Measurements from ENCODE around the gene HS3ST3B1.

DNA sequence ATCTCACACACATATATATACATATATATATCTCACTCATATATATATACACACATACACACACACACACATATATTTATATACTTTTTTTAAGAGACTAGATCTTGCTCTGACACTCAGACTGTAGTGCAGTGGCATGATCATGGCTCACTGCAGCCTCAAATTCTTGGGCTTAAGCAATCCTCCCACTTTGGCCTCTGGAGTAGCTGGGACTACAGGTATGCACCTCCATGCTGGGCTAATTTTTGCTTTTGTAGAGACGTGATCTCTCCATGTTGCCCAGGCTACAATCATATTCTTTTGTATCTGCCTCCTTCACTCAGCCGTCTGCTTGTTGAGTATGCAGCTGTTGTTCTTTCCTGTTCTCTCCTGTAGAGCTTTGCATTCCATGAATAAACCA, 60.6 kb downstream of the HS3ST3B1 start:
- no peak for TF ChIP-seq CTCF (IDR thresholded peaks at IDR 0.05 in 2 of 3, conservative IDR thresholded peaks at IDR 0.05 in 1 of 3; ENCODE audit: borderline replicate concordance in 1 of 3, insufficient read depth in 1 of 3, low read depth in 2 of 3, low read length in 2 of 3)
- TF ChIP-seq REST (IDR thresholded peaks at IDR 0.05; ENCODE audit: low read depth), result no peak
- TF ChIP-seq, protein P1, sequence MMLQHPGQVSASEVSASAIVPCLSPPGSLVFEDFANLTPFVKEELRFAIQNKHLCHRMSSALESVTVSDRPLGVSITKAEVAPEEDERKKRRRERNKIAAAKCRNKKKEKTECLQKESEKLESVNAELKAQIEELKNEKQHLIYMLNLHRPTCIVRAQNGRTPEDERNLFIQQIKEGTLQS (IDR thresholded peaks at IDR 0.05), result no peak
- TF ChIP-seq, protein P2, sequence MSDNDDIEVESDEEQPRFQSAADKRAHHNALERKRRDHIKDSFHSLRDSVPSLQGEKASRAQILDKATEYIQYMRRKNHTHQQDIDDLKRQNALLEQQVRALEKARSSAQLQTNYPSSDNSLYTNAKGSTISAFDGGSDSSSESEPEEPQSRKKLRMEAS (IDR thresholded peaks at IDR 0.05), result no peak
- TF ChIP-seq TCF7L2 (IDR thresholded peaks at IDR 0.05; ENCODE audit: borderline replicate concordance, extremely low read depth, insufficient read depth, insufficient read length), result no peak
- no peak for TF ChIP-seq POLR2AphosphoS5 (IDR thresholded peaks at IDR 0.05; ENCODE audit: low read depth, low read length)
- no peak for TF ChIP-seq CBX3 (IDR thresholded peaks at IDR 0.05; ENCODE audit: low read depth)
- TF ChIP-seq ZNF274 (IDR thresholded peaks at IDR 0.05; ENCODE audit: low read depth, low read length), result no peak
- no peak for TF ChIP-seq SP1 (IDR thresholded peaks at IDR 0.05; ENCODE audit: low read depth)
- no peak for TF ChIP-seq JUND (IDR thresholded peaks at IDR 0.05)
- no peak for TF ChIP-seq POLR2A (IDR thresholded peaks at IDR 0.05; ENCODE audit: borderline replicate concordance, extremely low read depth, insufficient read depth, insufficient read length)
- no peak for TF ChIP-seq RAD21 (IDR thresholded peaks at IDR 0.05; ENCODE audit: low read depth)
- no peak for TF ChIP-seq EZH2 (IDR thresholded peaks at IDR 0.05)
- no peak for TF ChIP-seq EZH2phosphoT487 (IDR thresholded peaks at IDR 0.05; ENCODE audit: borderline replicate concordance)
